ENCODE results near the gene RAI14. TPM values are rescaled to one million over a fixed set of nuclear protein-coding genes. Genes with fewer than 3 reads are reported as not detected.

RAI14 gene
- total RNA-seq, 6 experiments from 2014 or later = 256 to 360 (median 323) TPM

DNA sequence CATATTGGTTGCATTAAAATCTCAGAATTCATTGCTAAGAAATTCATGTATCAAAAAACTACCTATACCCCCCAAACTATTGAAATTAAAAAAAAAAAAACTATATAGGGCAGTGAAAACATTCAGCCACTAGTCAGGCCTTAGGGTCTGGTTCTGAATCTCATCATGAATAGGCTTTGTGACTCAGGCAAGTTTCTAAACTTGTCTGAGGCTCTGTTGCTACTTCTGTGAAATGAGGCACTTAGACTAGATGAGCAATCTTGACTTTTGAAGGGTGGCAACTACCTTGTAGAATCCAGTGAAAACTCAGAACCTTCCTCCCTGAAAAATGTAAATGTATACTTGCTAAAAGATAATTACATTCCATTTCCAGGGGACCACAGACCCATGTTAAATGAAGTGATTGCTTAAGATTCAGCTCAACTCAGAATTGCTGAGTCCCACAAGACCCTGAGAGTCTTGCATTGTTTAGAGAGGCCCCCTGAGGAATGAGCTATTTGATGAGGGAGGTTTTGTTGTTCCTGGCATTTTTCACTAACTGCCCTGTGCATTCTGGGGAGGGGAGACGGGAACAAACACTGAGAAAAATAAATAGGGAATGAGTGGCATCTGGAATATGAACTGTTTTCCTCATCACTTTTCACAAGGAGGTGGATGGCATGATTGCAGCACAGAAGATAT lies 29.5 kb downstream of the RAI14 start:
- Mint-ChIP-seq H3K36me3 (ENCODE audit: low read depth) (peaks cover 58% of the 10 kb centered on the region), H3K27ac (peak overlapping the region; percentile 96), H3K4me1 (ENCODE audit: low read depth) (peaks cover 85% of the 10 kb centered on the region), H3K4me3 (peak overlapping the region; percentile 80), H3K9me3 (no peaks in the 10 kb centered on the region), H3K27me3 (ENCODE audit: insufficient read depth) (peaks cover 2% of the 10 kb centered on the region; the same call in 1 of the 2 replicates)
- peak; percentile 70 for DNase-seq
- TF ChIP-seq CTCF (IDR thresholded peaks at IDR 0.05) = no peak

- Mint-ChIP-seq H3K27ac (peak overlapping the region; percentile 85), H3K9me3 (no peaks in the 10 kb centered on the region), H3K27me3 (ENCODE audit: insufficient read depth) (peaks cover 2% of the 10 kb centered on the region; the same call in 1 of the 2 replicates), H3K36me3 (ENCODE audit: low read depth) (peaks cover 57% of the 10 kb centered on the region), H3K4me3 (peak overlapping the region; percentile 66), H3K4me1 (ENCODE audit: low read depth) (peaks cover 87% of the 10 kb centered on the region)
- TF ChIP-seq CTCF (IDR thresholded peaks at IDR 0.05) = peak; percentile 55
- peak; percentile 88 for DNase-seq
Observed at GRCh38 chr5:34686762-34687268, 30.7 kb downstream of the RAI14 start.

DNA sequence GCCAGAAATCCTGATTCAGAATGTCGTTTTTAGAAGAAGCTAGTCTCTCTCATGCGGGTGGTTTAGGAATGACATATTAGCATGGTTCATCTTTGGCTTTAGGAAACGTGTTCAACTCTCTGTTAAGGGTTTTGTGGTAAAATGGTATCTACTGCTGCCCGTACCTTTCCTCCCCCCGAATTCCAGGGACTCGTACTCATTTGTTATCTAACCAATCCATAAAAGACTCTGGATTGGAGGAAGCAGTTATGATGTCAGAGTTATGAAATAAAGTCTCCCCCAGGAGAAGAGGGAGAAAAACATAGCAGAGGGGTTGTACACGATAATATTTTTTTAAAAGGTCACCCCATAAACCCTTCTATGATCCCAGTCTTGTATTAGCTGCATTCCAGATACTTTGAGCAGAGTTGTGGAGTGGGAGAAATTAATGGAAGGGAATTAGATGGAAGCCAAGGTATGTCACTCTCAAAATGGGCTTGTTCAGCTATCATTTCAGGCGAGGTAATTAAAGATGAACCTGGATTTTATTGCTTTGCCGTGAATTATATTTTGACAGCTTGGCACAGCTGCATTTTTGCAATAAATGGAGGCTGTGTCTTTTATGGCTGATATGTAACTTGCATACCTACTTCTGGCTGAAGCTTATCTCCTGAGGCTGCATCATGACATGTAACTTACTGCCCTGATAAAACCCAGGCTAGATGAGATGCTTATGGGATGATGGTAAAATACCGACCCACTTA lies 31.3 kb downstream of the RAI14 start:
- Mint-ChIP-seq H3K27ac (peak overlapping the region; percentile 85), H3K36me3 (ENCODE audit: low read depth) (peaks cover 55% of the 10 kb centered on the region), H3K27me3 (ENCODE audit: insufficient read depth) (peaks cover 2% of the 10 kb centered on the region; the same call in 1 of the 2 replicates), H3K4me1 (ENCODE audit: low read depth) (peaks cover 82% of the 10 kb centered on the region), H3K4me3 (peak overlapping the region; percentile 66), H3K9me3 (no peaks in the 10 kb centered on the region)
- TF ChIP-seq CTCF (IDR thresholded peaks at IDR 0.05) = no peak; the same call in none of the 2 replicates
- DNase-seq = peak; percentile 89

DNA sequence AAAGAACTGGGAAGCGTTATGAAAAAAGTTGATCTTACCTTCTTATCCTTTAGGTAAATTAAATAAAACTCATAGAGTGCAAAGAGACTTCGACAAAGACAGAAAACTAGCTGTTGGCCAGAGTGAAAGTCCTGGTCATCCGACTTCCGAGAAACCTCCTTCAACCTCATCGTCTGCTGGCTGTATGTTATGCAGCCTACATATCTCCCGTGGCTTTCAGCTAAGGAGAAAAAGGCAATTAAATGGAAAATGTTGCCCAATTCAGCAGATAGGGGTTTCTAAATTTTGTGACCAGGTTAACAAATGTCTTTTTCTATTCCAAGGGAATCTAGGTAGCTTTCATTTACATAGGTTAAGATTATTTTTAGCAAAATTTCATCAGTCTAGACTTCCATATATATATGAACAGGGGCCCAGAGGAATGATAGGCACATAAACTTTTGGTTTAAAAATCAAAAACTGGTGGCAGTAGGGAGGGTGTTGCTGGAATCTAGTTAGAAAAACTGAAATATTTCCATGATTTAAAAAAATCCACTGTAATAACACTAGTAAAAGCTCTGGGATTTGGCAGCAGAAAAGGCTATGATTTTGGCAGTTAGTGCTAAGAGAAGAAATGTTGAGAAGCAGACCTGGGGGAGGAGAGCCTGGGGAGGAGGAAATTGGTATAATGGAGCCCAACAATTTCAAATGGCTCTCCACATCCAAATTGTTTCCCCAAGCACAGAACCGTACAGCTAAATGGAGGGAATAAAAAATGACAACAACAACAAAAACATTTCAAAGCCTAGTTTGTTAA lies 32.1 kb downstream of the RAI14 start:
- peaks cover 51% of the 10 kb centered on the region for H3K36me3 Mint-ChIP-seq (ENCODE audit: low read depth)
- no peak for TF ChIP-seq CTCF (IDR thresholded peaks at IDR 0.05)
- peak overlapping the region; percentile 66 for H3K4me3 Mint-ChIP-seq
- H3K27ac Mint-ChIP-seq = peak overlapping the region; percentile 85
- H3K4me1 Mint-ChIP-seq (ENCODE audit: low read depth) = peaks cover 81% of the 10 kb centered on the region
- no peaks in the 10 kb centered on the region for H3K9me3 Mint-ChIP-seq
- DNase-seq = no peak
- H3K27me3 Mint-ChIP-seq (ENCODE audit: insufficient read depth) = peaks cover 2% of the 10 kb centered on the region

GRCh38 chr5:34690301-34690700 lies 34.2 kb downstream of the RAI14 start:
- DNase-seq = no peak
- H3K4me1 Mint-ChIP-seq (ENCODE audit: low read depth) = peaks cover 82% of the 10 kb centered on the region
- TF ChIP-seq CTCF (IDR thresholded peaks at IDR 0.05) = no peak
- H3K27me3 Mint-ChIP-seq (ENCODE audit: insufficient read depth) = peaks cover 2% of the 10 kb centered on the region
- H3K9me3 Mint-ChIP-seq = no peaks in the 10 kb centered on the region
- no peak overlapping the region; the same call in 1 of the 2 replicates for H3K4me3 Mint-ChIP-seq
- H3K27ac Mint-ChIP-seq = peak overlapping the region; percentile 56
- peaks cover 60% of the 10 kb centered on the region for H3K36me3 Mint-ChIP-seq (ENCODE audit: low read depth)

Measured in HFFc6 (cell line).